H1 (cell line): ENCODE results near the gene MTTP. TPM values are rescaled to one million over a fixed set of nuclear protein-coding genes. Genes with fewer than 3 reads are reported as not detected.

Source experiments
- CTCF ChIA-PET: fragments of 300-600 bp; sonication (Branson Sonifier 250); formaldehyde crosslinking; loops from one replicate; lab custom pipeline; 2021; ENCODE audit not compliant: partially characterized antibody; lab: Charles Lee
- POLR2A ChIA-PET: fragments of 300-600 bp; sonication (Branson Sonifier 250); formaldehyde crosslinking; loops from one replicate; lab custom pipeline; 2021; ENCODE audit warnings: inconsistent platforms; ENCODE audit not compliant: partially characterized antibody; lab: Charles Lee
- DNase-seq, 2 experiments: peaks; one replicate each; pipeline versions ENCODE4 v3.0.0 to v3.0.0-alpha.2; 2010 to 2022; ENCODE audit warnings: low spot score in 2 of 2, low read depth in 1 of 2, mixed read lengths in 1 of 2
- FAIRE-seq: peaks from 2 replicates; lab custom pipeline; 2011; peaks lifted over from hg19 to GRCh38; lab: Jason Lieb, UNC
- H2AFZ ChIP-seq: 2 replicates; pipeline ENCODE4 v1.8.1; 2012; ENCODE audit warnings: low read length, inconsistent platforms
- H2AK5ac ChIP-seq: 2 replicates; pipeline ENCODE4 v1.6.1; 2013; ENCODE audit warnings: low read depth, low read length
- H2BK120ac ChIP-seq: replicated peaks from 2 replicates; pipeline ENCODE3; 2013; ENCODE audit warnings: low read depth, low read length, inconsistent platforms
- H2BK12ac ChIP-seq: 2 replicates; pipeline ENCODE4 v1.6.1; 2013; ENCODE audit warnings: low read depth, low read length
- H2BK15ac ChIP-seq: 2 replicates; pipeline ENCODE4 v1.6.1; 2013; ENCODE audit warnings: low read length
- H2BK20ac ChIP-seq: 2 replicates; pipeline ENCODE4 v1.6.1; 2013; ENCODE audit warnings: low read length
- H2BK5ac ChIP-seq: 2 replicates; pipeline ENCODE4 v1.6.1; 2013; ENCODE audit warnings: low read depth, low read length
- H3K14ac ChIP-seq: 2 replicates; pipeline ENCODE4 v1.6.1; 2013; ENCODE audit warnings: inconsistent platforms; ENCODE audit not compliant: insufficient read length
- H3K18ac ChIP-seq: 2 replicates; pipeline ENCODE4 v1.6.1; 2013; ENCODE audit warnings: low read length; ENCODE audit errors: extremely low read depth
- H3K23ac ChIP-seq: 2 replicates; pipeline ENCODE4 v1.6.1; 2013; ENCODE audit warnings: inconsistent platforms; ENCODE audit not compliant: insufficient read length
- H3K23me2 ChIP-seq: 2 replicates; pipeline ENCODE4 v1.6.1; 2013; ENCODE audit warnings: low read depth, low read length
- H3K27ac ChIP-seq: 2 replicates; pipeline ENCODE4 v1.6.1; 2011; ENCODE audit warnings: low read depth, low read length, inconsistent platforms
- H3K27me3 ChIP-seq, 4 experiments: replicated peaks in 1 of 4; 1 replicate in 1 of 4; 2 replicates in 3 of 4; pipeline versions ENCODE4 v1.6.1 to v1.8.1; 2011 to 2013; ENCODE audit warnings: low read length in 3 of 4, mild to moderate bottlenecking in 3 of 4, inconsistent platforms in 2 of 4, mixed read lengths in 2 of 4, moderate library complexity in 1 of 4; ENCODE audit not compliant: control insufficient read depth in 3 of 4, insufficient read depth in 3 of 4; ENCODE audit errors: extremely low read depth in 1 of 4
- H3K36me3 ChIP-seq, 4 experiments: 2 replicates each; pipeline versions ENCODE4 v1.6.1 to v1.8.1; 2011 to 2013; ENCODE audit warnings: mild to moderate bottlenecking in 4 of 4, low read length in 3 of 4, moderate library complexity in 2 of 4, control low read depth in 1 of 4, inconsistent platforms in 1 of 4; ENCODE audit not compliant: insufficient read depth in 4 of 4, control insufficient read depth in 2 of 4
- H3K4ac ChIP-seq: replicated peaks from 2 replicates; pipeline ENCODE3; 2013; ENCODE audit warnings: low read length, low read depth, mixed read lengths, inconsistent platforms; ENCODE audit not compliant: insufficient read length
- H3K4me1 ChIP-seq, 4 experiments: replicated peaks in 1 of 4; 1 replicate in 1 of 4; 2 replicates in 3 of 4; pipeline versions ENCODE4 v1.6.1 to v1.8.1; 2011 to 2013; ENCODE audit warnings: low read length in 3 of 4, inconsistent platforms in 2 of 4, mixed read lengths in 1 of 4; ENCODE audit not compliant: insufficient read depth in 4 of 4, control insufficient read depth in 3 of 4
- H3K4me2 ChIP-seq, 2 experiments: 2 replicates each; pipeline versions ENCODE4 v1.6.1 to v1.8.1; 2011 to 2013; ENCODE audit warnings: low read depth in 2 of 2, low read length in 2 of 2, control low read depth in 1 of 2, inconsistent platforms in 1 of 2, mild to moderate bottlenecking in 1 of 2; ENCODE audit not compliant: insufficient read depth in 1 of 2
- H3K4me3 ChIP-seq, 4 experiments: fragments of 200-600, 300-600 bp in 1 of 4; sonication (generic), shearing (Covaris generic), sonication (Bioruptor Twin) in 1 of 4; 2 replicates each; pipeline versions ENCODE4 v1.5.1 to v1.8.1; 2011 to 2016; ENCODE audit warnings: low read length in 4 of 4, low read depth in 3 of 4, control low read depth in 2 of 4, inconsistent platforms in 2 of 4, mild to moderate bottlenecking in 2 of 4, mixed read lengths in 1 of 4, moderate library complexity in 1 of 4; ENCODE audit not compliant: insufficient read depth in 2 of 4; ENCODE audit errors: extremely low read depth in 1 of 4
- H3K56ac ChIP-seq: replicated peaks from 2 replicates; pipeline ENCODE3; 2013; ENCODE audit warnings: low read depth, mild to moderate bottlenecking, mixed read lengths, low read length, inconsistent platforms; ENCODE audit not compliant: insufficient read length
- H3K79me1 ChIP-seq: 2 replicates; pipeline ENCODE4 v1.6.1; 2013; ENCODE audit warnings: low read depth, low read length, control low read depth
- H3K79me2 ChIP-seq, 2 experiments: 2 replicates each; pipeline versions ENCODE4 v1.6.1 to v1.8.1; 2012 to 2013; ENCODE audit warnings: low read length in 2 of 2, mild to moderate bottlenecking in 2 of 2, inconsistent platforms in 1 of 2; ENCODE audit not compliant: insufficient read depth in 2 of 2, control insufficient read depth in 1 of 2
- H3K9ac ChIP-seq, 4 experiments: replicated peaks in 1 of 4; 1 replicate in 1 of 4; 2 replicates in 3 of 4; pipeline versions ENCODE4 v1.6.1 to v1.8.1; 2011 to 2013; ENCODE audit warnings: low read depth in 3 of 4, low read length in 3 of 4, control low read depth in 2 of 4, mild to moderate bottlenecking in 2 of 4, moderate library complexity in 2 of 4, inconsistent platforms in 1 of 4; ENCODE audit errors: extremely low read depth in 1 of 4
- H3K9me3 ChIP-seq, 2 experiments: 2 replicates each; pipeline versions ENCODE4 v1.6.1 to v1.8.1; 2012 to 2013; ENCODE audit warnings: mild to moderate bottlenecking in 2 of 2, moderate library complexity in 2 of 2, control low read depth in 1 of 2, inconsistent platforms in 1 of 2, low read depth in 1 of 2, low read length in 1 of 2, mixed read lengths in 1 of 2; ENCODE audit not compliant: insufficient read depth in 2 of 2
- H4K20me1 ChIP-seq, 2 experiments: replicated peaks in 1 of 2; 2 replicates each; pipeline versions ENCODE3 to v1.8.1; 2011 to 2013; ENCODE audit warnings: inconsistent platforms in 2 of 2, low read length in 2 of 2, mild to moderate bottlenecking in 1 of 2; ENCODE audit not compliant: insufficient read depth in 2 of 2, control insufficient read depth in 1 of 2
- H4K5ac ChIP-seq: 2 replicates; pipeline ENCODE4 v1.6.1; 2013; ENCODE audit warnings: low read length, low read depth, mixed read lengths, inconsistent platforms; ENCODE audit not compliant: insufficient read length
- H4K8ac ChIP-seq: 2 replicates; pipeline ENCODE4 v1.8.0; 2013; ENCODE audit warnings: mild to moderate bottlenecking, moderate library complexity, low read length, inconsistent platforms; ENCODE audit not compliant: insufficient read depth; ENCODE audit errors: extremely low read depth
- H4K91ac ChIP-seq: replicated peaks from 2 replicates; pipeline ENCODE3; 2013; ENCODE audit warnings: low read length, mixed read lengths, inconsistent platforms; ENCODE audit not compliant: insufficient read length
- ATF2 ChIP-seq: IDR thresholded peaks from 2 replicates; pipeline ENCODE4 v1.6.1; 2012; ENCODE audit warnings: low read length, inconsistent platforms
- CREB1 ChIP-seq: IDR thresholded peaks from 2 replicates; pipeline ENCODE4 v1.6.1; 2012; ENCODE audit warnings: inconsistent platforms
- MAFK ChIP-seq: IDR thresholded peaks from 2 replicates; pipeline ENCODE4 v1.6.1; 2012; ENCODE audit warnings: low read depth, mild to moderate bottlenecking, improper control_type of control experiment, low read length
- NANOG ChIP-seq: IDR thresholded peaks from 2 replicates; pipeline ENCODE4 v1.6.1; 2011; ENCODE audit warnings: low read length, low read depth, mild to moderate bottlenecking, inconsistent platforms; ENCODE audit not compliant: insufficient read depth, poor library complexity, severe bottlenecking
- POU5F1 ChIP-seq: IDR thresholded peaks from 2 replicates; pipeline ENCODE4 v1.6.1; 2011; ENCODE audit warnings: low read depth, mild to moderate bottlenecking, low read length, moderate library complexity
- RXRA ChIP-seq: IDR thresholded peaks from 2 replicates; pipeline ENCODE4 v1.6.1; 2011; ENCODE audit warnings: low read depth, mild to moderate bottlenecking, low read length, moderate library complexity; ENCODE audit not compliant: insufficient read depth
- SIX5 ChIP-seq: IDR thresholded peaks from 2 replicates; pipeline ENCODE4 v1.6.1; 2011; ENCODE audit warnings: mild to moderate bottlenecking, low read depth, low read length
- SP2 ChIP-seq: IDR thresholded peaks from 2 replicates; pipeline ENCODE4 v1.6.1; 2012; ENCODE audit warnings: mild to moderate bottlenecking, low read length, inconsistent platforms
- SP4 ChIP-seq: IDR thresholded peaks from 2 replicates; pipeline ENCODE4 v1.6.1; 2012; ENCODE audit warnings: low read length, inconsistent platforms
- TEAD4 ChIP-seq: IDR thresholded peaks from 2 replicates; pipeline ENCODE4 v1.6.1; 2012; ENCODE audit warnings: low read depth, low read length, inconsistent platforms, mixed read lengths
- WGBS, 2 experiments: shearing (Covaris generic) in 1 of 2; methylation state at CpG; one replicate each; pipeline versions ENCODE4 v1.1.6 to v1.1.7; 2013 to 2015; ENCODE audit warnings: low lambda C conversion rate in 2 of 2, mixed read lengths in 2 of 2, inconsistent platforms in 1 of 2, low coverage in 1 of 2, missing lambda C conversion rate in 1 of 2; ENCODE audit not compliant: insufficient replicate concordance in 2 of 2, insufficient coverage in 1 of 2, insufficient read length in 1 of 2; ENCODE audit errors: extremely low coverage in 1 of 2, missing lambda C conversion rate in 1 of 2; 5-methylcytosine and 5-hydroxymethylcytosine counted together
- polyA plus RNA-seq, 7 experiments: library from polyadenylated mRNA; depleted of rRNA in 3 of 7; stranded (reverse) in 5 of 7; unstranded in 2 of 7; fragments of >200 nt in 5 of 7; fragments of 200-250 nt in 2 of 7; gene quantifications; 1 replicate in 5 of 7; 2 replicates in 1 of 7; 4 replicates in 1 of 7; pipeline versions ENCODE4 v1.2.1 to v1.2.3, GENCODE V29; 2011 to 2013; ENCODE audit warnings: missing spikeins in 2 of 7, mixed read lengths in 2 of 7
- total RNA-seq: library from RNA; stranded (reverse); fragmentation: NEBNext Ultra II Directional; extraction: Animal tissue kit (Norgen Biotek cat#: 25700); gene quantifications from 2 replicates; pipeline ENCODE4 v1.2.1, GENCODE V29; 2021

MTTP gene
- total and polyA plus RNA-seq, 2 of the 8 experiments (the other 6 are each of a cell fraction or from before 2014, with no cell fraction given): 0.12 to 0.26 TPM

GRCh38 chr4:99606716-99607115, 32.1 kb downstream of the MTTP start:
- no peak overlapping the region for H4K5ac ChIP-seq
- 100% methylated on average over 2 of the region's 2 CpGs; no CpG with 5 or more reads in 1 of the 2 experiments for WGBS, 2 experiments
- H3K4ac ChIP-seq: no peak overlapping the region
- TF ChIP-seq SP2 (no peak), SIX5 (no peak), TEAD4 (no peak), ATF2 (no peak), NANOG (no peak), RXRA (no peak), MAFK (no peak), POU5F1 (no peak), CREB1 (no peak), SP4 (no peak)
- H2AFZ ChIP-seq: no peak overlapping the region
- H2BK12ac ChIP-seq: no peak overlapping the region
- H3K9me3 ChIP-seq: no peaks in the 10 kb centered on the region
- H2AK5ac ChIP-seq: no peak overlapping the region
- no peak overlapping the region for H2BK20ac ChIP-seq
- DNase-seq (no peak), FAIRE-seq (no peak)
- H4K91ac ChIP-seq: no peak overlapping the region
- no peak overlapping the region for H2BK5ac ChIP-seq
- no peak overlapping the region for H3K18ac ChIP-seq
- H2BK15ac ChIP-seq: no peak overlapping the region
- H3K36me3 ChIP-seq: no peaks in the 10 kb centered on the region
- H3K4me1 ChIP-seq: no peaks in the 10 kb centered on the region
- H3K56ac ChIP-seq: no peak overlapping the region
- no peak overlapping the region for H3K14ac ChIP-seq
- no peak overlapping the region for H3K9ac ChIP-seq
- no peaks in the 10 kb centered on the region for H3K79me1 ChIP-seq
- no peak overlapping the region for H3K4me3 ChIP-seq
- no peak overlapping the region for H3K27ac ChIP-seq
- H3K27me3 ChIP-seq: no peaks in the 10 kb centered on the region
- POLR2A ChIA-PET: no interaction called here
- H3K4me2 ChIP-seq: no peak overlapping the region
- CTCF ChIA-PET: no interaction called here
- H3K23me2 ChIP-seq: no peaks in the 10 kb centered on the region
- H4K8ac ChIP-seq: no peak overlapping the region
- no peak overlapping the region for H2BK120ac ChIP-seq
- H4K20me1 ChIP-seq: no peaks in the 10 kb centered on the region
- H3K23ac ChIP-seq: no peak overlapping the region
- no peaks in the 10 kb centered on the region for H3K79me2 ChIP-seq
